ENCODE data around the gene OR4C15.
A peak's percentile ranks its signal among the peaks of the same experiment; 100 is the strongest.

The OR4C15 gene

DNA sequence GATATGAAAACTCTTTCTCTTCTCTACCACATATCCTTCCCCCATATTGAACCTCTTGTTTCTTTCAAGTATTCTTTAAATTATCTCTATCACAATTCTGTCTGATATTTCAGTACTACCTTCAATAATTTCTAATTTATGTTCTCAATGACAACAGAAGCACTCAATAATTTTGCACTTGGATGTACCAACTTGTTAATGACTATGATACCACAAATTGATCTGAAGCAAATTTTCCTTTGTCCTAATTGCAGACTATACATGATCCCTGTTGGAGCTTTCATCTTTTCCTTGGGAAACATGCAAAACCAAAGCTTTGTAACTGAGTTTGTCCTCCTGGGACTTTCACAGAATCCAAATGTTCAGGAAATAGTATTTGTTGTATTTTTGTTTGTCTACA lies at the start of gene OR4C15:
TSS of gene OR4C15 (plus strand) at position 301 of the 400 bp plus-strand sequence. CDS start at position 301, 0 bp downstream.
- TF ChIP-seq, protein P1, sequence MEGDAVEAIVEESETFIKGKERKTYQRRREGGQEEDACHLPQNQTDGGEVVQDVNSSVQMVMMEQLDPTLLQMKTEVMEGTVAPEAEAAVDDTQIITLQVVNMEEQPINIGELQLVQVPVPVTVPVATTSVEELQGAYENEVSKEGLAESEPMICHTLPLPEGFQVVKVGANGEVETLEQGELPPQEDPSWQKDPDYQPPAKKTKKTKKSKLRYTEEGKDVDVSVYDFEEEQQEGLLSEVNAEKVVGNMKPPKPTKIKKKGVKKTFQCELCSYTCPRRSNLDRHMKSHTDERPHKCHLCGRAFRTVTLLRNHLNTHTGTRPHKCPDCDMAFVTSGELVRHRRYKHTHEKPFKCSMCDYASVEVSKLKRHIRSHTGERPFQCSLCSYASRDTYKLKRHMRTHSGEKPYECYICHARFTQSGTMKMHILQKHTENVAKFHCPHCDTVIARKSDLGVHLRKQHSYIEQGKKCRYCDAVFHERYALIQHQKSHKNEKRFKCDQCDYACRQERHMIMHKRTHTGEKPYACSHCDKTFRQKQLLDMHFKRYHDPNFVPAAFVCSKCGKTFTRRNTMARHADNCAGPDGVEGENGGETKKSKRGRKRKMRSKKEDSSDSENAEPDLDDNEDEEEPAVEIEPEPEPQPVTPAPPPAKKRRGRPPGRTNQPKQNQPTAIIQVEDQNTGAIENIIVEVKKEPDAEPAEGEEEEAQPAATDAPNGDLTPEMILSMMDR (IDR thresholded peaks at IDR 0.05; ENCODE audit: insufficient read depth, low read depth, low read length, missing control alignments), result no peak
- H3K4me3 ChIP-seq (ENCODE audit: low read depth, low read length), result no peak within 1 kb of the TSS
- DNase-seq (ENCODE audit: low read depth), result no peak

DNA sequence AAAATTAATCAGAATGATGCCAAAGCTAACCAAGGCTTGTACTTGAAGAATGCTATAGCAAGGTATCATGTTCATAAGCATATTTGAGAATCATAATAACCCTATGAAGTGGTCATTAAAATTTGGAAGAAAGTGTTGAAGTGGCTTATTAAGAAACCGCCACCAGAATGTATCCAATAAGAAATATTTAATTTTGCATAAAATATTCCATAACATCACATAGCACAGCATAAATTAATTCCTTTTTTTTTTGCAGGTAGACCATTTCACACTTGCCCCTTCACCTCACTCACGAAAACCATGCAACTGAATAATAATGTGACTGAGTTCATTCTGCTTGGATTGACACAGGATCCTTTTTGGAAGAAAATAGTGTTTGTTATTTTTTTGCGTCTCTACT lies 17.6 kb downstream of the OR4C15 start, which contains the start of gene OR4C16:
TSS of gene OR4C16 (plus strand) at position 301 of the 400 bp plus-strand sequence. CDS start at position 301, 0 bp downstream.
- TF ChIP-seq, protein P1 (IDR thresholded peaks at IDR 0.05; ENCODE audit: insufficient read depth, low read depth, low read length, missing control alignments), result no peak
- H3K4me3 ChIP-seq (ENCODE audit: low read depth, low read length), result no peak within 1 kb of the TSS
- no peak for DNase-seq (ENCODE audit: low read depth)

DNA sequence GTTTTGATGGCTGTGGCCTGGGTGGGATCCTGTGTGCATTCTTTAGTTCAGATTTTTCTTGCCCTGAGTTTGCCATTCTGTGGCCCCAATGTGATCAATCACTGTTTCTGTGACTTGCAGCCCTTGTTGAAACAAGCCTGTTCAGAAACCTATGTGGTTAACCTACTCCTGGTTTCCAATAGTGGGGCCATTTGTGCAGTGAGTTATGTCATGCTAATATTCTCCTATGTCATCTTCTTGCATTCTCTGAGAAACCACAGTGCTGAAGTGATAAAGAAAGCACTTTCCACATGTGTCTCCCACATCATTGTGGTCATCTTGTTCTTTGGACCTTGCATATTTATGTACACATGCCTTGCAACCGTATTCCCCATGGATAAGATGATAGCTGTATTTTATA lies 18.3 kb downstream of the OR4C15 start:
- TF ChIP-seq, protein P1 (IDR thresholded peaks at IDR 0.05; ENCODE audit: insufficient read depth, low read depth, low read length, missing control alignments), result no peak
- peak; percentile 48 for DNase-seq (ENCODE audit: low read depth)
- no peak overlapping the region for H3K4me3 ChIP-seq (ENCODE audit: low read depth, low read length)

Measured in GM12865 (cell line).